SU-DHL-6 (cell line): ENCODE data around the gene PDE1C.

Experiments used
- H2AFZ ChIP-seq: fragments of 200-600 bp; sonication (generic); 2 replicates; pipeline ENCODE4 v1.6.1; 2014; ENCODE audit warnings: low read depth, mild to moderate bottlenecking, moderate library complexity, mixed read lengths, antibody characterized with exemption, low read length; ENCODE audit not compliant: severe bottlenecking
- H3F3A ChIP-seq: fragments of 200-600 bp; shearing (Covaris generic); 2 replicates; pipeline ENCODE4 v1.6.0; 2016; ENCODE audit warnings: antibody characterized with exemption, mild to moderate bottlenecking; ENCODE audit not compliant: insufficient read depth
- H3K27ac ChIP-seq: fragments of 200-600 bp; sonication (generic); 2 replicates; pipeline ENCODE4 v1.5.1; 2016; ENCODE audit warnings: low read depth, mild to moderate bottlenecking, low read length, moderate library complexity, mixed read lengths
- H3K27me3 ChIP-seq: fragments of 200-600 bp; sonication (generic), shearing (Covaris generic); 2 replicates; pipeline ENCODE4 v1.6.0; 2014; ENCODE audit warnings: mild to moderate bottlenecking, low read length
- H3K36me3 ChIP-seq: fragments of 200-600 bp; sonication (generic); 2 replicates; pipeline ENCODE4 v1.6.1; 2014; ENCODE audit warnings: mild to moderate bottlenecking, low read length, mixed read lengths
- H3K4me2 ChIP-seq: fragments of 300-600, 200-600 bp; shearing (Covaris generic), sonication (generic); 2 replicates; pipeline ENCODE4 v1.6.0; 2014; ENCODE audit warnings: low read length, low read depth, mild to moderate bottlenecking; ENCODE audit not compliant: poor library complexity, severe bottlenecking
- H3K4me3 ChIP-seq: fragments of 200-600 bp; sonication (generic); 2 replicates; pipeline ENCODE4 v1.5.1; 2014; ENCODE audit warnings: antibody characterized with exemption, low read length, mild to moderate bottlenecking, mixed read lengths; ENCODE audit not compliant: insufficient read depth, poor library complexity, severe bottlenecking
- H3K79me2 ChIP-seq: fragments of 200-600 bp; sonication (generic); 2 replicates; pipeline ENCODE4 v1.6.1; 2014; ENCODE audit warnings: mild to moderate bottlenecking, low read length, moderate library complexity; ENCODE audit not compliant: insufficient read depth
- H3K9ac ChIP-seq: fragments of 200-600 bp; sonication (generic); 2 replicates; pipeline ENCODE4 v1.7.0; 2014; ENCODE audit warnings: mild to moderate bottlenecking, low read length
- H3K9me2 ChIP-seq: fragments of 200-600 bp; sonication (generic); replicated peaks from 2 replicates; pipeline ENCODE4 v1.6.1; 2014; ENCODE audit warnings: low read length; ENCODE audit not compliant: insufficient read depth
- H3K9me3 ChIP-seq: fragments of 200-600 bp; sonication (generic); 2 replicates; pipeline ENCODE4 v1.6.1; 2014; ENCODE audit warnings: low read length, mixed read lengths; ENCODE audit not compliant: insufficient read depth
- H4K20me1 ChIP-seq: fragments of 200-600 bp; sonication (generic); 2 replicates; pipeline ENCODE4 v1.6.1; 2014; ENCODE audit warnings: low read depth, mild to moderate bottlenecking, antibody characterized with exemption, low read length, moderate library complexity, mixed read lengths
- EZH2phosphoT487 ChIP-seq: fragments of 200-600 bp; sonication (generic), shearing (Covaris generic); conservative IDR thresholded peaks from 2 replicates; pipeline ENCODE4 v1.6.1; 2018; ENCODE audit warnings: mild to moderate bottlenecking, antibody characterized with exemption, low read length, moderate library complexity, mixed read lengths
- TF ChIP-seq, protein P1 (sequence below): fragments of 200-600 bp; sonication (generic); IDR thresholded peaks from one replicate; pipeline ENCODE4 v1.5.1; 2017; ENCODE audit warnings: antibody characterized with exemption, mild to moderate bottlenecking, low read length, moderate library complexity; ENCODE audit not compliant: insufficient read depth, poor library complexity, severe bottlenecking

Gene PDE1C

DNA sequence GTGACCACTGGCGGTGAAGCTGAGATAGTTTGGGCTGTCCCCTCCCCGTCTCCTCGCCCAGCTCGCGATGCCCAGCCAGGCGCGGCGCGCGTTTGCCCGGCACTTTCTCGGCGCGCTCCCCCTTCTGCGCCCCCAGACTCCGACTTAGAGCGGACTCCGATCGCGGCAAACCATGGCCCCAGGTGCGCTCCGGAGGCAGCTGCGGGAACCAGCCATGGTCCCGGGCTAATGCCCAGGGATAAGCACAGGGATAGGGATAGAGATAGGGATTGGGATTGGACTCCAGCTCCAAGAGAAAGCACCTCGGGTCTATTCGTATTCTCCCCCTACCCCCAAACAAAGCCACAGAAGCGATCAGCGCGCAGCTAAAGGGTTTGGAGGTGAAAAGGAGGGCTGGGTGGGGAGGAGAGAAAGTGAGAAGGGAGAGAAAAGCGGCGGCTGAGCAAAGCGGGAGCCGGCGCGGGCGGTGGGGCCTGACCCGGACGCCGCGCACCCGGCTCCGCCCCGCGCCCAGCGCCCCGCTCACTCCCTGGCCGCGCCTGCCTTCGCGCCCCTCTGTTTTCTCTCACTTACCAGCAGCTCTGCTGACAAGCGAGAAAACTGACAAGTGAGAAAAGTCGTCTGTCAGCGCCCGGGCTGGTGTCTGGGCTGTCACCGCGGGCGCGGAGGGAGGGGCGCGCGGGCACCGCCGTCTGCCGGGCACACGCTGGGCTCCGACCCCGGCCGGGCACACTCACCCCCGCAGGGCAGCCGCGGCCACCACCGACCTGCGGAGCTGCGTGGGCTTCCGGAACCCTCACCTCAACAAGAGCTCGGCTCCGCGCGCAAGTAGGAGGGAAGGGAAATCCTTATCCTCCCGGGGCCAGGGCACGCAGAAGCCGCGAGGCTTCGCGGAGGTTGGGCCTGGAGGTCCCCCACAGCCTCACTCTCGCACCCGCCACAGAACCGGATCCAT, at the start of gene PDE1C:
PDE1C (minus strand) TSS at position 2 of the 955 bp plus-strand sequence.
- no peak within 1 kb of the TSS for H3K27ac ChIP-seq
- no peak within 1 kb of the TSS for H3K4me3 ChIP-seq
- H2AFZ ChIP-seq: no peak within 1 kb of the TSS
- no peaks in the 10 kb centered on the region for H3K27me3 ChIP-seq
- no peaks in the 10 kb centered on the region for H3K9me2 ChIP-seq
- H3F3A ChIP-seq: no peaks in the 10 kb centered on the region
- no peaks in the 10 kb centered on the region for H4K20me1 ChIP-seq
- H3K9me3 ChIP-seq: no peaks in the 10 kb centered on the region
- H3K4me2 ChIP-seq: no peak within 1 kb of the TSS
- no peaks in the 10 kb centered on the region for H3K79me2 ChIP-seq
- no peaks in the 10 kb centered on the region for H3K36me3 ChIP-seq
- H3K9ac ChIP-seq: no peak within 1 kb of the TSS
- no peak for TF ChIP-seq EZH2phosphoT487
- TF ChIP-seq, protein P1, sequence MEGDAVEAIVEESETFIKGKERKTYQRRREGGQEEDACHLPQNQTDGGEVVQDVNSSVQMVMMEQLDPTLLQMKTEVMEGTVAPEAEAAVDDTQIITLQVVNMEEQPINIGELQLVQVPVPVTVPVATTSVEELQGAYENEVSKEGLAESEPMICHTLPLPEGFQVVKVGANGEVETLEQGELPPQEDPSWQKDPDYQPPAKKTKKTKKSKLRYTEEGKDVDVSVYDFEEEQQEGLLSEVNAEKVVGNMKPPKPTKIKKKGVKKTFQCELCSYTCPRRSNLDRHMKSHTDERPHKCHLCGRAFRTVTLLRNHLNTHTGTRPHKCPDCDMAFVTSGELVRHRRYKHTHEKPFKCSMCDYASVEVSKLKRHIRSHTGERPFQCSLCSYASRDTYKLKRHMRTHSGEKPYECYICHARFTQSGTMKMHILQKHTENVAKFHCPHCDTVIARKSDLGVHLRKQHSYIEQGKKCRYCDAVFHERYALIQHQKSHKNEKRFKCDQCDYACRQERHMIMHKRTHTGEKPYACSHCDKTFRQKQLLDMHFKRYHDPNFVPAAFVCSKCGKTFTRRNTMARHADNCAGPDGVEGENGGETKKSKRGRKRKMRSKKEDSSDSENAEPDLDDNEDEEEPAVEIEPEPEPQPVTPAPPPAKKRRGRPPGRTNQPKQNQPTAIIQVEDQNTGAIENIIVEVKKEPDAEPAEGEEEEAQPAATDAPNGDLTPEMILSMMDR: no peak

DNA sequence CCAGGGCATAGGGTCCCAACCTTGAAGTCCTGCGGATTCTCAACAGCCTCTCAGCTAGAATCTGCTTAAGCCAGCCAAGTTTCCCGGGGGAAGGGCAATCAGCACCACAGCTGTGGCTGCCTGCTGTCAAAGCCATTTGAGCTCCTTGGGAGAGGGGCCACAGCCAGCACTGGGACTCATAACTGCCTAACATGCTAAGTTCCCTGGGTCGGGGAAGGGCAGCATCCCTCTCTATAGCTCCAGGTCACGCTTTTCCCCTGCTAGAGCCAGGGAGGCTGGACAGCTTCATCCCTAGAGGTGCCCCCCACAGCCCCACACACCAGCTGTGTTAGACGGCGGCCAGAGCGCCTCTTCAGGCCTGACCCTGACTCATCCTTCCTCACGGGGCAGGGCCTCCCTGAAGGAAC, 49.6 kb upstream of the PDE1C start:
- H4K20me1 ChIP-seq: no peaks in the 10 kb centered on the region
- TF ChIP-seq, protein P1: no peak
- no peak for TF ChIP-seq EZH2phosphoT487
- no peaks in the 10 kb centered on the region for H3K36me3 ChIP-seq
- H3K79me2 ChIP-seq: no peaks in the 10 kb centered on the region
- no peak overlapping the region for H3K9ac ChIP-seq
- no peaks in the 10 kb centered on the region for H3F3A ChIP-seq
- no peaks in the 10 kb centered on the region for H3K9me3 ChIP-seq
- H3K9me2 ChIP-seq: no peaks in the 10 kb centered on the region
- no peak overlapping the region for H2AFZ ChIP-seq
- H3K4me2 ChIP-seq: no peak overlapping the region
- H3K4me3 ChIP-seq: no peak overlapping the region
- no peaks in the 10 kb centered on the region for H3K27me3 ChIP-seq
- no peak overlapping the region for H3K27ac ChIP-seq

DNA sequence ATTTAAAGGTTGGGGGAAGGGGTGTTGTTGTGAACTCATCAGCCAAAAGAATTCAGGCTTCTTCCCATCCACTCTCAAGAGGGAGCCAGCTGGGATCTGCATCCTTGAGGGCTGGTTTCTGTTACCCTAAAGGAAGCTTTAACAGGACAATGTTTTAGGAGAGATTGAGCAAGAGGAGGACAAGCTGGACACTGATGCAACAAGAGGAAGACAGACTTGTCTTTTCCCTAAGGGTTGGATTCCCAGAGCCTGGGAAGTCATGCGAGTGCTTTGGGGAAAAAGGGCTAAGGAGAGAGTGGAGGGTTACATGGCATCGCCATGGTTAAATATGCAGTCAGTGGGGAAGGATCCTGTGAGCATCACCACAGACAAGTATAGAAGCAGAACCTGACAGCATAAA, 47.6 kb upstream of the PDE1C start:
- Histone ChIP-seq H2AFZ (no peak overlapping the region), H3K9me2 (no peaks in the 10 kb centered on the region), H3K36me3 (no peaks in the 10 kb centered on the region), H3K27ac (no peak overlapping the region), H3K4me3 (no peak overlapping the region), H3K4me2 (no peak overlapping the region), H3F3A (no peaks in the 10 kb centered on the region), H3K79me2 (no peaks in the 10 kb centered on the region), H3K9ac (no peak overlapping the region), H4K20me1 (no peaks in the 10 kb centered on the region), H3K27me3 (no peaks in the 10 kb centered on the region), H3K9me3 (no peaks in the 10 kb centered on the region)
- TF ChIP-seq EZH2phosphoT487: no peak
- TF ChIP-seq, protein P1: no peak
